Neuronal stem cell (in vitro differentiated cells): ENCODE data around the gene NNT.

Experiments
- DNase-seq: peaks from one replicate; pipeline ENCODE4 v3.0.0-alpha.2; 2013; ENCODE audit warnings: low spot score
- H2AFZ ChIP-seq: one replicate; pipeline ENCODE4 v1.6.1; 2013; ENCODE audit warnings: mild to moderate bottlenecking, low read length, inconsistent platforms
- H2AK5ac ChIP-seq: 2 replicates; pipeline ENCODE4 v1.6.1; 2013; ENCODE audit warnings: low read depth, mild to moderate bottlenecking, inconsistent platforms, low read length, moderate library complexity, mixed read lengths
- H2BK120ac ChIP-seq: 2 replicates; pipeline ENCODE4 v1.6.1; 2013; ENCODE audit warnings: low read depth, mild to moderate bottlenecking, inconsistent platforms, low read length, moderate library complexity, mixed read lengths
- H2BK12ac ChIP-seq: one replicate; pipeline ENCODE4 v1.6.1; 2013; ENCODE audit warnings: low read length, inconsistent platforms
- H2BK15ac ChIP-seq: 2 replicates; pipeline ENCODE4 v1.6.1; 2013; ENCODE audit warnings: mild to moderate bottlenecking, low read length, inconsistent platforms, mixed read lengths
- H2BK5ac ChIP-seq: one replicate; pipeline ENCODE4 v1.6.1; 2013; ENCODE audit warnings: inconsistent platforms, mild to moderate bottlenecking, low read length, moderate library complexity
- H3K14ac ChIP-seq: one replicate; pipeline ENCODE4 v1.6.1; 2013; ENCODE audit warnings: low read length, inconsistent platforms
- H3K18ac ChIP-seq: 2 replicates; pipeline ENCODE4 v1.6.1; 2013; ENCODE audit warnings: low read length, inconsistent platforms
- H3K23ac ChIP-seq: 2 replicates; pipeline ENCODE4 v1.6.1; 2013; ENCODE audit warnings: low read depth, mild to moderate bottlenecking, mixed read lengths, low read length, inconsistent platforms; ENCODE audit not compliant: poor library complexity
- H3K27ac ChIP-seq: replicated peaks from 3 replicates; pipeline ENCODE4 v1.5.1; 2013; ENCODE audit warnings: low read length, inconsistent platforms
- H3K27me3 ChIP-seq, 3 experiments: 2 replicates each; pipeline ENCODE4 v1.6.1; 2013; ENCODE audit warnings: low read length in 3 of 3, mild to moderate bottlenecking in 2 of 3, inconsistent platforms in 1 of 3, low read depth in 1 of 3, mixed read lengths in 1 of 3, moderate library complexity in 1 of 3; ENCODE audit not compliant: control insufficient read depth in 3 of 3, insufficient read depth in 3 of 3
- H3K36me3 ChIP-seq, 2 donors: replicated peaks in 1 of 2; 2 replicates each; pipeline ENCODE4 v1.6.1; 2013; ENCODE audit warnings: low read length in 2 of 2; ENCODE audit not compliant: control insufficient read depth in 2 of 2, insufficient read depth in 2 of 2
- H3K4ac ChIP-seq: 2 replicates; pipeline ENCODE4 v1.6.1; 2013; ENCODE audit warnings: inconsistent platforms, mild to moderate bottlenecking, low read length, moderate library complexity
- H3K4me1 ChIP-seq, 2 donors: 1 replicate in 1 of 2; 2 replicates in 1 of 2; pipeline ENCODE4 v1.6.1; 2013; ENCODE audit warnings: low read length in 2 of 2, low read depth in 1 of 2; ENCODE audit not compliant: control insufficient read depth in 2 of 2, insufficient read depth in 1 of 2
- H3K4me2 ChIP-seq: one replicate; pipeline ENCODE4 v1.6.1; 2013; ENCODE audit warnings: mild to moderate bottlenecking, low read length, inconsistent platforms; ENCODE audit not compliant: insufficient read depth, poor library complexity, severe bottlenecking
- H3K4me3 ChIP-seq, 2 donors: 2 replicates each; pipeline ENCODE4 v1.5.1; 2013; ENCODE audit warnings: low read length in 2 of 2, mild to moderate bottlenecking in 2 of 2, inconsistent platforms in 1 of 2, moderate library complexity in 1 of 2
- H3K79me1 ChIP-seq: one replicate; pipeline ENCODE4 v1.6.1; 2013; ENCODE audit warnings: low read depth, mild to moderate bottlenecking, inconsistent platforms, low read length, moderate library complexity
- H3K9ac ChIP-seq: one replicate; pipeline ENCODE4 v1.6.1; 2013; ENCODE audit warnings: mild to moderate bottlenecking, low read depth, low read length, inconsistent platforms; ENCODE audit not compliant: poor library complexity
- H3K9me3 ChIP-seq, 2 donors: replicated peaks in 1 of 2; 2 replicates each; pipeline versions ENCODE3 to v1.6.1; 2013; ENCODE audit warnings: low read length in 2 of 2, mild to moderate bottlenecking in 2 of 2, inconsistent platforms in 1 of 2, low read depth in 1 of 2, mixed read lengths in 1 of 2, moderate library complexity in 1 of 2; ENCODE audit not compliant: control insufficient read depth in 2 of 2, insufficient read depth in 1 of 2
- H4K8ac ChIP-seq: one replicate; pipeline ENCODE4 v1.6.1; 2013; ENCODE audit warnings: low read depth, mild to moderate bottlenecking, inconsistent platforms, low read length, moderate library complexity
- H4K91ac ChIP-seq: one replicate; pipeline ENCODE4 v1.6.1; 2013; ENCODE audit warnings: low read length, low read depth, mild to moderate bottlenecking, inconsistent platforms; ENCODE audit not compliant: poor library complexity
- WGBS, 2 donors: extraction: QIAGEN DNeasy Blood & Tissue Kit; methylation state at CpG; one replicate each; pipeline ENCODE4 v1.1.7; 2013; ENCODE audit warnings: missing lambda C conversion rate in 2 of 2, mixed read lengths in 1 of 2; ENCODE audit not compliant: insufficient read length in 2 of 2, insufficient replicate concordance in 1 of 2; ENCODE audit errors: extremely low coverage in 2 of 2; 5-methylcytosine and 5-hydroxymethylcytosine counted together

The NNT gene

DNA sequence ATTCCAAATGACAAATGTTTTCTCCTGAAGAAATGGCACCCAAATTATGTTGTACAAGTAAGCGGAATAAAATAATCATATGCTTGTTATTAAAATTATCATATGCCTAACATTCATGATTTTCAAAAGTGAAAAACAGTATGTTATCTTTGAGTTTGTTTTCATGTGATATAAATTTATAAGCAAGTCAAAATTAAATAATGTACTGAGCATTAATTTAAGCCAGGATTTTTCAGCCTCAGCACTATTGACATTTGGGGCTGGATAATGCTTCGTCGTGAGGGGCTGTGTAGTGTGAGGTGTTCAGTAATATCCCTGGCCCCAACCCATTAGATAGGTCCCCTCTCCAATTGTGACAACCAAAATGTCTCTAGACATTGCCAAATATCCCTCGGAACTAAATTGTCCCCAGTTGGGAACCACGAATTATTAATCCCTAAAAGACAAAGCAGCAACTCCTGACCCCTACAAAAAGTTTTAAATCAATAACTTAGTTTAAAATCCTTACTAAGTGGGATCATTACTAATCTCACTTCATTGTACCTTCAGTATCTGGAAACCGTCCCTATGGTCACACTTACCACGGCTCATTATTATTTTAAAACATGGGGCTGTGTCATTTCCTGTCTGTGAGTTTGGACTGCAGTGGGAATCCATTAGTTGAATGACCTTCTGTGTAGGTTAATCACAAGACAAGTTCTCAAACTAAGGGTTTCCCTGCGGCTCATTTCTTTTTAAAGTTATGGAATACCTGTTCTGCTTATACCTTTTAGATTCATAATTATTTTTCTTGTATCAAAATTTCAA lies 1.3 kb upstream of the NNT start:
- Histone ChIP-seq H3K14ac (no peak overlapping the region), H3K4me3 (peak overlapping the region in 1 of 2 donors; percentile 79), H3K9me3 (peaks cover 0 to 15% of the 10 kb centered on the region in 2 donors), H2AK5ac (no peak overlapping the region), H3K9ac (no peak overlapping the region), H4K8ac (no peak overlapping the region), H2BK5ac (no peak overlapping the region), H2BK15ac (no peak overlapping the region), H2AFZ (peak overlapping the region; percentile 97), H3K27me3 (peaks cover 0 to 4% (median 0%) of the 10 kb centered on the region in 3 experiments), H3K27ac (no peak overlapping the region), H3K4me1 (peaks cover 8 to 10% of the 10 kb centered on the region in 2 donors), H3K36me3 (peaks cover 0 to 17% of the 10 kb centered on the region in 2 donors), H4K91ac (no peak overlapping the region), H3K23ac (no peak overlapping the region), H3K4ac (no peak overlapping the region), H2BK120ac (no peak overlapping the region), H2BK12ac (no peak overlapping the region), H3K4me2 (no peak overlapping the region), H3K18ac (no peak overlapping the region), H3K79me1 (no peaks in the 10 kb centered on the region)
- WGBS, 2 donors, result no CpG with 5 or more reads among the region's 8 CpGs
- DNase-seq, result no peak

DNA sequence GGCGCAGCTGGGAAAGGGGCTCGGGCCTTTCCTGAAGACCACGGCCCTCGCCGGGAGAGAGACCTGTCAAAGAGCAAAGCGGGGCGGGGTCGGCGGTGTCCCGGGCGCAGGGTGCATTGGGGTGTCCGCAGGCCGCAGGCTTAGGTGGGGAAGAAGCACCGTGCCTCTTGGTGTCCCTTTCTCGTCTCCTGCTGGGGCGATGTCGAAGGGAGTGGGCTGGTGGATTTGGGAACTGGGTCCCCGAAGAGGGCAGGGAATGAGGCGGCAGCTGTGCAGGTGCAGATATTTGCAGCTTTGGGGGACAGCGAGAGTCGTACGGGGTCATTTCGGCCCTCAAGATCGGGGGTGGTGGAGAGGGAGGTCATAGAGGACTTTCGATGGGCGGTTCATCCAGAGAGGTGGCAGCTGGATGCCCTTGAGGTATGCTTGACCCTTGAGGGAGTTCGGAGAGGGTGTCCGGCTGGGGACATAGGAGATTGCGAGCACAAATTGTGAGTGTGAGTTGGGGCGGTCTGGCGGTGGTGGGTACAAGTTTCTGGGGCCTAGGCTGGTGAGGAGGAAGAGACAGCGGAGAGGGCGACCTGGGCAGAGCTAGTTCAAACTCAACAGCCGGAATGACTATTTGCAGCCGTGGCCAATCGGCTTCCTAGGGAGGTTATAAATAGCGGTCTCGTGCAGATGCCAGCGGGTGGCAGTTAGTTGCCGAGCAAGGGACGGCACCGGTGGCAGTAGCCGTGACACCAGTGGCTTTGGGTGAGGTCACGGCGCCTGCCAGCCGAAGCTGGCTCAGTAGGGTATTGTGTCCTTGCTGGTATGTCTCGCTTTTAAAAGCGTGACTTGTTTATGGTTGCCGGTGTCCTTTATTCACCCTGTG lies 601 bp downstream of the NNT start:
- no CpG with 5 or more reads among the region's 49 CpGs for WGBS, 2 donors
- H3K27ac ChIP-seq, result no peak overlapping the region
- no peak overlapping the region for H2BK5ac ChIP-seq
- H3K9me3 ChIP-seq, result peaks cover 0 to 17% of the 10 kb centered on the region in 2 donors
- H3K27me3 ChIP-seq, result peaks cover 0 to 4% (median 0%) of the 10 kb centered on the region in 3 experiments
- peak overlapping the region; percentile 97 for H2AFZ ChIP-seq
- no peak overlapping the region for H4K8ac ChIP-seq
- no peak overlapping the region for H3K4ac ChIP-seq
- H3K9ac ChIP-seq, result peak overlapping the region; percentile 93
- H4K91ac ChIP-seq, result no peak overlapping the region
- H3K4me2 ChIP-seq, result peak overlapping the region; percentile 74
- peaks cover 0 to 31% of the 10 kb centered on the region in 2 donors for H3K36me3 ChIP-seq
- peak overlapping the region; percentile 4 for H3K14ac ChIP-seq
- DNase-seq, result peak; percentile 15
- peak overlapping the region; percentile 79 to 90 for H3K4me3 ChIP-seq
- no peaks in the 10 kb centered on the region for H3K79me1 ChIP-seq
- peaks cover 8 to 10% of the 10 kb centered on the region in 2 donors for H3K4me1 ChIP-seq
- peak overlapping the region; percentile 52 for H2BK120ac ChIP-seq
- peak overlapping the region; percentile 37 for H3K23ac ChIP-seq
- H2BK15ac ChIP-seq, result peak overlapping the region; percentile 83
- no peak overlapping the region for H2BK12ac ChIP-seq
- peak overlapping the region; percentile 94 for H3K18ac ChIP-seq
- peak overlapping the region; percentile 79 for H2AK5ac ChIP-seq

DNA sequence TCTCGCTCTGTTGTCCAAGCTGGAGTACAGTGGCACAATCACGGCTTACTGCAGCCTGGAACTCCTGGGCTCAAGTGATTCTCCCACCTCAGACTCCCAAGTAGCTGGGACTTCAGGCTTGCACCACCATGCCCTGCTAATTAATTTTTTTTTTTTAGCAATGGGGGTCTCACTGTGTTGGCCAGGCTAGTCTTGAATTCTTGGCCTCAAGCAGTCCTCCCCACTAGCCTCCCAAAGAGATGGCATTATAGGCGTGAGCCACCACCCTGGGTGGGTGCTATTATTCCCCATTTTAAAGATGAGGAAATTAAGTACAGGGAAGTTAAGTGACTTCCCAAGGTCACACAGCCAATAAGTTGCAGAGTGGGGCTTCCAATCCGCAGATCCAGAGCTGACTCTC lies 1.7 kb downstream of the NNT start:
- no CpG with 5 or more reads among the region's 4 CpGs for WGBS, 2 donors
- no peak overlapping the region for H4K8ac ChIP-seq
- peaks cover 0 to 4% (median 0%) of the 10 kb centered on the region in 3 experiments for H3K27me3 ChIP-seq
- peaks cover 8 to 10% of the 10 kb centered on the region in 2 donors for H3K4me1 ChIP-seq
- no peak overlapping the region for H2AFZ ChIP-seq
- no peak overlapping the region for H3K14ac ChIP-seq
- H3K4me3 ChIP-seq, result no peak overlapping the region
- H3K79me1 ChIP-seq, result no peaks in the 10 kb centered on the region
- H3K36me3 ChIP-seq, result peaks cover 0 to 42% of the 10 kb centered on the region in 2 donors
- H2BK12ac ChIP-seq, result no peak overlapping the region
- H3K9me3 ChIP-seq, result peaks cover 0 to 17% of the 10 kb centered on the region in 2 donors
- no peak overlapping the region for H2BK5ac ChIP-seq
- H3K23ac ChIP-seq, result no peak overlapping the region
- H3K4ac ChIP-seq, result no peak overlapping the region
- no peak overlapping the region for H2AK5ac ChIP-seq
- H2BK15ac ChIP-seq, result no peak overlapping the region
- no peak overlapping the region for H4K91ac ChIP-seq
- H3K9ac ChIP-seq, result no peak overlapping the region
- H2BK120ac ChIP-seq, result no peak overlapping the region
- DNase-seq, result no peak
- H3K18ac ChIP-seq, result no peak overlapping the region
- no peak overlapping the region for H3K4me2 ChIP-seq
- no peak overlapping the region for H3K27ac ChIP-seq

DNA sequence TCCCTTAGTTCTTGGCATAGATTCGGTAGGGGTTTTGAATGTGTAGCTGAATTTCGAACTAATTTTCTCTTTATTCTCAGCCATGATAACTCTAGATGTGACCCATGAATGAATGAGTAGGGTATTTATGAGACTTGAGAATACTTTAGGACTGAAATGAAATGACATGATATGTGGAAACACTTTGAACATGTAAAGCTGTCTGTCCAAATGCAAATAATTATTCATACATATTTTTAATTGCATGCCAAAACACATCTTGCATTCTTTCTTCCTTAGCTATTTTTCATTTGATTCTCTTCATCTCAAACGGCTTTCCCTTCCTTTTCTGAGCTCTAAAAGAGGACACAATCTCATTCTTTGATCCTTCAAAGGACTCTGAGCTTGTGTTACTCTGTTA lies 3.4 kb downstream of the NNT start:
- no peak overlapping the region for H3K4ac ChIP-seq
- H3K18ac ChIP-seq, result no peak overlapping the region
- H3K4me1 ChIP-seq, result peaks cover 8% of the 10 kb centered on the region in 2 donors
- no CpG with 5 or more reads among the region's 3 CpGs for WGBS, 2 donors
- peaks cover 0 to 56% of the 10 kb centered on the region in 2 donors for H3K36me3 ChIP-seq
- no peak overlapping the region for H2BK15ac ChIP-seq
- no peak overlapping the region for H3K23ac ChIP-seq
- no peak overlapping the region for H2AFZ ChIP-seq
- H3K27ac ChIP-seq, result no peak overlapping the region
- H3K9me3 ChIP-seq, result peaks cover 0 to 17% of the 10 kb centered on the region in 2 donors
- H4K8ac ChIP-seq, result no peak overlapping the region
- no peaks in the 10 kb centered on the region for H3K79me1 ChIP-seq
- no peak overlapping the region for H3K14ac ChIP-seq
- no peak overlapping the region for H3K4me3 ChIP-seq
- DNase-seq, result no peak
- no peak overlapping the region for H2AK5ac ChIP-seq
- no peak overlapping the region for H2BK120ac ChIP-seq
- H3K4me2 ChIP-seq, result no peak overlapping the region
- H2BK12ac ChIP-seq, result no peak overlapping the region
- no peak overlapping the region for H4K91ac ChIP-seq
- H3K9ac ChIP-seq, result no peak overlapping the region
- no peak overlapping the region for H2BK5ac ChIP-seq
- H3K27me3 ChIP-seq, result peaks cover 0 to 4% (median 0%) of the 10 kb centered on the region in 3 experiments
